ENCODE results near the gene CADM1. TPM values are rescaled to one million over a fixed set of nuclear protein-coding genes. Genes with fewer than 3 reads are reported as not detected.

CADM1 gene
- total RNA-seq, 2 experiments from 2014 or later: 59.7 to 89.7 TPM

GRCh38 chr11:115430345-115430744 is 73.9 kb downstream of the CADM1 start:
- no peak for DNase-seq (ENCODE audit: low spot score)
- ChIA-PET CTCF (ENCODE audit: unreplicated experiment) (no interaction called here), POLR2A (interaction anchor here (0.6 to 1.4 kb wide), 5 partner anchors 9 to 227 kb away, joined by 3 to 4 read pairs (median 3); no protein-coding TSS in a partner anchor)
- TF ChIP-seq EZH2phosphoT487 (IDR thresholded peaks at IDR 0.05; ENCODE audit: borderline replicate concordance, low read depth, low read length) (no peak), CTCF (conservative IDR thresholded peaks at IDR 0.05; ENCODE audit: low read length) (no peak)
- intact Hi-C loops (cut with micrococcal nuclease; ENCODE audit: unreplicated experiment): no loop called here
- H4K20me1 ChIP-seq (ENCODE audit: insufficient read depth, low read length): no peaks in the 10 kb centered on the region
- H3K4me1 ChIP-seq (ENCODE audit: insufficient read depth, low read length, poor library complexity, severe bottlenecking): no peaks in the 10 kb centered on the region
- H3K27ac ChIP-seq (ENCODE audit: low read depth, low read length, poor library complexity, severe bottlenecking): no peak overlapping the region
- no peaks in the 10 kb centered on the region for H3K36me3 ChIP-seq (ENCODE audit: insufficient read depth, low read length)
- no peaks in the 10 kb centered on the region for H3K9me3 ChIP-seq (ENCODE audit: low read length)
- no peak overlapping the region for H3K4me2 ChIP-seq (ENCODE audit: low read length)
- no peaks in the 10 kb centered on the region for H3K79me2 ChIP-seq (ENCODE audit: insufficient read depth, low read depth, low read length)
- no TSS peak for BruUV-seq (replicated peaks)
- H3K4me3 ChIP-seq (ENCODE audit: low read depth, low read length, poor library complexity, severe bottlenecking): no peak overlapping the region
- no peaks in the 10 kb centered on the region for H3K9me2 ChIP-seq (ENCODE audit: insufficient read depth, low read length)
- H2AFZ ChIP-seq (ENCODE audit: low read length): no peak overlapping the region

GRCh38 chr11:115428306-115428705 is 75.9 kb downstream of the CADM1 start:
- Histone ChIP-seq H3K4me3 (ENCODE audit: low read depth, low read length, poor library complexity, severe bottlenecking) (no peak overlapping the region), H3K27ac (ENCODE audit: low read depth, low read length, poor library complexity, severe bottlenecking) (no peak overlapping the region), H2AFZ (ENCODE audit: low read length) (no peak overlapping the region), H3K9me3 (ENCODE audit: low read length) (no peaks in the 10 kb centered on the region), H3K79me2 (ENCODE audit: insufficient read depth, low read depth, low read length) (no peaks in the 10 kb centered on the region), H4K20me1 (ENCODE audit: insufficient read depth, low read length) (no peaks in the 10 kb centered on the region), H3K36me3 (ENCODE audit: insufficient read depth, low read length) (no peaks in the 10 kb centered on the region), H3K4me1 (ENCODE audit: insufficient read depth, low read length, poor library complexity, severe bottlenecking) (peaks cover 11% of the 10 kb centered on the region), H3K9me2 (ENCODE audit: insufficient read depth, low read length) (no peaks in the 10 kb centered on the region), H3K4me2 (ENCODE audit: low read length) (no peak overlapping the region)
- BruUV-seq (replicated peaks): no TSS peak
- POLR2A ChIA-PET: interaction anchor here (0.7 kb wide), 1 partner anchor 15 kb away, joined by 3 read pairs; no protein-coding TSS in a partner anchor
- TF ChIP-seq EZH2phosphoT487 (IDR thresholded peaks at IDR 0.05; ENCODE audit: borderline replicate concordance, low read depth, low read length) (no peak), CTCF (conservative IDR thresholded peaks at IDR 0.05; ENCODE audit: low read length) (no peak)
- no peak for DNase-seq (ENCODE audit: low spot score)
- intact Hi-C loops (cut with micrococcal nuclease; ENCODE audit: unreplicated experiment): no loop called here
- CTCF ChIA-PET (ENCODE audit: unreplicated experiment): no interaction called here

- intact Hi-C loops (cut with micrococcal nuclease; ENCODE audit: unreplicated experiment): no loop called here
- Histone ChIP-seq H3K36me3 (ENCODE audit: insufficient read depth, low read length) (no peaks in the 10 kb centered on the region), H3K9me3 (ENCODE audit: low read length) (no peaks in the 10 kb centered on the region), H3K4me3 (ENCODE audit: low read depth, low read length, poor library complexity, severe bottlenecking) (no peak overlapping the region), H3K27ac (ENCODE audit: low read depth, low read length, poor library complexity, severe bottlenecking) (no peak overlapping the region), H3K9me2 (ENCODE audit: insufficient read depth, low read length) (no peaks in the 10 kb centered on the region), H3K4me2 (ENCODE audit: low read length) (no peak overlapping the region), H4K20me1 (ENCODE audit: insufficient read depth, low read length) (no peaks in the 10 kb centered on the region), H3K4me1 (ENCODE audit: insufficient read depth, low read length, poor library complexity, severe bottlenecking) (peaks cover 36% of the 10 kb centered on the region), H2AFZ (ENCODE audit: low read length) (no peak overlapping the region), H3K79me2 (ENCODE audit: insufficient read depth, low read depth, low read length) (no peaks in the 10 kb centered on the region)
- BruUV-seq (replicated peaks): no TSS peak
- TF ChIP-seq EZH2phosphoT487 (IDR thresholded peaks at IDR 0.05; ENCODE audit: borderline replicate concordance, low read depth, low read length): no peak
- no peak for TF ChIP-seq CTCF (conservative IDR thresholded peaks at IDR 0.05; ENCODE audit: low read length)
- ChIA-PET CTCF (ENCODE audit: unreplicated experiment) (interaction anchor here (0.6 kb wide), 1 partner anchor 49 kb away, joined by 4 read pairs; no protein-coding TSS in a partner anchor), POLR2A (interaction anchor here (0.6 to 1.9 kb wide), 6 partner anchors 10 to 102 kb away, joined by 4 to 9 read pairs (median 4); no protein-coding TSS in a partner anchor)
- DNase-seq (ENCODE audit: low spot score): no peak
Observed at GRCh38 chr11:115425816-115426215, 78.4 kb downstream of the CADM1 start.
